ENCODE measurements around the gene ZNF296.

DNA sequence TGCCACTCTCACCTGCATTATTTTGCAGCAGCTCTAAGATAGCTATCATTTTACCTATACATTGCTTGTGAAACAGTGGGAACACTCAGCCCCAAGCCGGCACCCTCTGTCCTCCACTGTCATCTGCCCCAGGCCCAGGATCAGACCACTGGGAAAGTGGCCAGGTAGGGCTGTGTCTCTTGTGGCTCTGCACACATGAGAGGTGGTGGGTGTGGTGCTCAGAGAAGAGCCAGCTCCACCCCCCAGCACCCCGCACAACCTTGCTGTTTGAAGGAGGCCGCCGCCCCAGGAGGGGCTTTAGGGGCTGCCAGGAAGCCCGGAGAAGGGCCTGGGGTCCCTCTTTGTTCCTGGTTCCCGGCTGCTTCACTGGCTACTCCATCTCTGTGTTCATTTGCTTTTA lies 43.3 kb upstream of the ZNF296 start:
- TF ChIP-seq, protein P1, sequence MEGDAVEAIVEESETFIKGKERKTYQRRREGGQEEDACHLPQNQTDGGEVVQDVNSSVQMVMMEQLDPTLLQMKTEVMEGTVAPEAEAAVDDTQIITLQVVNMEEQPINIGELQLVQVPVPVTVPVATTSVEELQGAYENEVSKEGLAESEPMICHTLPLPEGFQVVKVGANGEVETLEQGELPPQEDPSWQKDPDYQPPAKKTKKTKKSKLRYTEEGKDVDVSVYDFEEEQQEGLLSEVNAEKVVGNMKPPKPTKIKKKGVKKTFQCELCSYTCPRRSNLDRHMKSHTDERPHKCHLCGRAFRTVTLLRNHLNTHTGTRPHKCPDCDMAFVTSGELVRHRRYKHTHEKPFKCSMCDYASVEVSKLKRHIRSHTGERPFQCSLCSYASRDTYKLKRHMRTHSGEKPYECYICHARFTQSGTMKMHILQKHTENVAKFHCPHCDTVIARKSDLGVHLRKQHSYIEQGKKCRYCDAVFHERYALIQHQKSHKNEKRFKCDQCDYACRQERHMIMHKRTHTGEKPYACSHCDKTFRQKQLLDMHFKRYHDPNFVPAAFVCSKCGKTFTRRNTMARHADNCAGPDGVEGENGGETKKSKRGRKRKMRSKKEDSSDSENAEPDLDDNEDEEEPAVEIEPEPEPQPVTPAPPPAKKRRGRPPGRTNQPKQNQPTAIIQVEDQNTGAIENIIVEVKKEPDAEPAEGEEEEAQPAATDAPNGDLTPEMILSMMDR (IDR thresholded peaks at IDR 0.05; ENCODE audit: low read length) = no peak
- TF ChIP-seq EZH2 (optimal IDR thresholded peaks at IDR 0.05; ENCODE audit: low read depth, low read length) (no peak), EZH2phosphoT487 (IDR thresholded peaks at IDR 0.05; ENCODE audit: low read length) (no peak)

Measured in MM.1S (cell line).